ENCODE results near the gene HEYL. TPM values are rescaled to one million over a fixed set of nuclear protein-coding genes. Genes with fewer than 3 reads are reported as not detected.

Gene HEYL
- total and polyA plus RNA-seq, 9 of the 15 experiments (the other 6 are each of a cell fraction or from before 2014, with no cell fraction given) = 0.13 to 0.89 (median 0.25) TPM

DNA sequence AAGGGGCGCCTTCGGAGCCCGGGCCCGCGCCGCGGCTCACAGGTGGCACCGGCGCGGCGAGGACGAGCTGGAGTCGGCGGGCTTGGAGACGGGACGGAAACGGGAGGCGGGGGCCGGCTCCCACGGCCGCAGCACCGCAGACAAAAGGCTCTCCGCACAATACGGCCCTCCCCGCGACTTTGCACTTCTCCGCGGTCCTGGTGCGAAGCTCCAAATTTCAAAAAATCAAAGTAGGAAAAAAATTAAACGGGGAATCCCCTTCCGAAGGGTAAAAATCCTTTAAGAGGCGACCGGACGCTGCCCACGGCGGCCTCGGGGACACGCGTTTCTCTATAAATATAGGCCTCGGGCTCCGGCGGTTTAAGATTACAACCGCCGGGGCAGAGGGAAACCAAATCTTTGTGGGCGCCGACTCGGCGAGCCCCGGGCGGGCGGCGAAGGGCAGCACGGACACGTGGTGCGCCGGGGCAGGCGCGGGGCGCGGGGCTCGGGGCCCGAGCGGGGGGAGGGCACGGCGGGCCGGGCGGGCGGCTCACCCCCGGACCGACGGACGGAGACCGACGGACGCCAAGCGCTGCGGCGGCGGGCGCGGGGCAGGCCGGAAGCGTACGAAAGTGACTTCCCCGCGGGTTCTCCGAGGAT is 63.3 kb downstream of the HEYL start (continued):
- TF ChIP-seq, protein P1, sequence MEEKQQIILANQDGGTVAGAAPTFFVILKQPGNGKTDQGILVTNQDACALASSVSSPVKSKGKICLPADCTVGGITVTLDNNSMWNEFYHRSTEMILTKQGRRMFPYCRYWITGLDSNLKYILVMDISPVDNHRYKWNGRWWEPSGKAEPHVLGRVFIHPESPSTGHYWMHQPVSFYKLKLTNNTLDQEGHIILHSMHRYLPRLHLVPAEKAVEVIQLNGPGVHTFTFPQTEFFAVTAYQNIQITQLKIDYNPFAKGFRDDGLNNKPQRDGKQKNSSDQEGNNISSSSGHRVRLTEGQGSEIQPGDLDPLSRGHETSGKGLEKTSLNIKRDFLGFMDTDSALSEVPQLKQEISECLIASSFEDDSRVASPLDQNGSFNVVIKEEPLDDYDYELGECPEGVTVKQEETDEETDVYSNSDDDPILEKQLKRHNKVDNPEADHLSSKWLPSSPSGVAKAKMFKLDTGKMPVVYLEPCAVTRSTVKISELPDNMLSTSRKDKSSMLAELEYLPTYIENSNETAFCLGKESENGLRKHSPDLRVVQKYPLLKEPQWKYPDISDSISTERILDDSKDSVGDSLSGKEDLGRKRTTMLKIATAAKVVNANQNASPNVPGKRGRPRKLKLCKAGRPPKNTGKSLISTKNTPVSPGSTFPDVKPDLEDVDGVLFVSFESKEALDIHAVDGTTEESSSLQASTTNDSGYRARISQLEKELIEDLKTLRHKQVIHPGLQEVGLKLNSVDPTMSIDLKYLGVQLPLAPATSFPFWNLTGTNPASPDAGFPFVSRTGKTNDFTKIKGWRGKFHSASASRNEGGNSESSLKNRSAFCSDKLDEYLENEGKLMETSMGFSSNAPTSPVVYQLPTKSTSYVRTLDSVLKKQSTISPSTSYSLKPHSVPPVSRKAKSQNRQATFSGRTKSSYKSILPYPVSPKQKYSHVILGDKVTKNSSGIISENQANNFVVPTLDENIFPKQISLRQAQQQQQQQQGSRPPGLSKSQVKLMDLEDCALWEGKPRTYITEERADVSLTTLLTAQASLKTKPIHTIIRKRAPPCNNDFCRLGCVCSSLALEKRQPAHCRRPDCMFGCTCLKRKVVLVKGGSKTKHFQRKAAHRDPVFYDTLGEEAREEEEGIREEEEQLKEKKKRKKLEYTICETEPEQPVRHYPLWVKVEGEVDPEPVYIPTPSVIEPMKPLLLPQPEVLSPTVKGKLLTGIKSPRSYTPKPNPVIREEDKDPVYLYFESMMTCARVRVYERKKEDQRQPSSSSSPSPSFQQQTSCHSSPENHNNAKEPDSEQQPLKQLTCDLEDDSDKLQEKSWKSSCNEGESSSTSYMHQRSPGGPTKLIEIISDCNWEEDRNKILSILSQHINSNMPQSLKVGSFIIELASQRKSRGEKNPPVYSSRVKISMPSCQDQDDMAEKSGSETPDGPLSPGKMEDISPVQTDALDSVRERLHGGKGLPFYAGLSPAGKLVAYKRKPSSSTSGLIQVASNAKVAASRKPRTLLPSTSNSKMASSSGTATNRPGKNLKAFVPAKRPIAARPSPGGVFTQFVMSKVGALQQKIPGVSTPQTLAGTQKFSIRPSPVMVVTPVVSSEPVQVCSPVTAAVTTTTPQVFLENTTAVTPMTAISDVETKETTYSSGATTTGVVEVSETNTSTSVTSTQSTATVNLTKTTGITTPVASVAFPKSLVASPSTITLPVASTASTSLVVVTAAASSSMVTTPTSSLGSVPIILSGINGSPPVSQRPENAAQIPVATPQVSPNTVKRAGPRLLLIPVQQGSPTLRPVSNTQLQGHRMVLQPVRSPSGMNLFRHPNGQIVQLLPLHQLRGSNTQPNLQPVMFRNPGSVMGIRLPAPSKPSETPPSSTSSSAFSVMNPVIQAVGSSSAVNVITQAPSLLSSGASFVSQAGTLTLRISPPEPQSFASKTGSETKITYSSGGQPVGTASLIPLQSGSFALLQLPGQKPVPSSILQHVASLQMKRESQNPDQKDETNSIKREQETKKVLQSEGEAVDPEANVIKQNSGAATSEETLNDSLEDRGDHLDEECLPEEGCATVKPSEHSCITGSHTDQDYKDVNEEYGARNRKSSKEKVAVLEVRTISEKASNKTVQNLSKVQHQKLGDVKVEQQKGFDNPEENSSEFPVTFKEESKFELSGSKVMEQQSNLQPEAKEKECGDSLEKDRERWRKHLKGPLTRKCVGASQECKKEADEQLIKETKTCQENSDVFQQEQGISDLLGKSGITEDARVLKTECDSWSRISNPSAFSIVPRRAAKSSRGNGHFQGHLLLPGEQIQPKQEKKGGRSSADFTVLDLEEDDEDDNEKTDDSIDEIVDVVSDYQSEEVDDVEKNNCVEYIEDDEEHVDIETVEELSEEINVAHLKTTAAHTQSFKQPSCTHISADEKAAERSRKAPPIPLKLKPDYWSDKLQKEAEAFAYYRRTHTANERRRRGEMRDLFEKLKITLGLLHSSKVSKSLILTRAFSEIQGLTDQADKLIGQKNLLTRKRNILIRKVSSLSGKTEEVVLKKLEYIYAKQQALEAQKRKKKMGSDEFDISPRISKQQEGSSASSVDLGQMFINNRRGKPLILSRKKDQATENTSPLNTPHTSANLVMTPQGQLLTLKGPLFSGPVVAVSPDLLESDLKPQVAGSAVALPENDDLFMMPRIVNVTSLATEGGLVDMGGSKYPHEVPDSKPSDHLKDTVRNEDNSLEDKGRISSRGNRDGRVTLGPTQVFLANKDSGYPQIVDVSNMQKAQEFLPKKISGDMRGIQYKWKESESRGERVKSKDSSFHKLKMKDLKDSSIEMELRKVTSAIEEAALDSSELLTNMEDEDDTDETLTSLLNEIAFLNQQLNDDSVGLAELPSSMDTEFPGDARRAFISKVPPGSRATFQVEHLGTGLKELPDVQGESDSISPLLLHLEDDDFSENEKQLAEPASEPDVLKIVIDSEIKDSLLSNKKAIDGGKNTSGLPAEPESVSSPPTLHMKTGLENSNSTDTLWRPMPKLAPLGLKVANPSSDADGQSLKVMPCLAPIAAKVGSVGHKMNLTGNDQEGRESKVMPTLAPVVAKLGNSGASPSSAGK (IDR thresholded peaks at IDR 0.05) = 0 out of 2 replicates have a peak, but pooled peaks have one; percentile 3
- no peak for TF ChIP-seq ZNF696 (CRISPR knock-in tag; conservative IDR thresholded peaks at IDR 0.05)
- peak; percentile 88 for TF ChIP-seq RBFOX2 (IDR thresholded peaks at IDR 0.05; ENCODE audit: low read depth, low read length)
- no peak for TF ChIP-seq RFX1 (IDR thresholded peaks at IDR 0.05)
- TF ChIP-seq SRSF7 (optimal IDR thresholded peaks at IDR 0.05; ENCODE audit: low read depth, low read length) = no peak
- TF ChIP-seq ZFX (CRISPR knock-in tag; IDR thresholded peaks at IDR 0.05) = peak; percentile 67
- no peak for TF ChIP-seq TRIM24 (IDR thresholded peaks at IDR 0.05)
- peak; percentile 27 for TF ChIP-seq PRPF4 (IDR thresholded peaks at IDR 0.05; ENCODE audit: insufficient read depth, low read depth, low read length, poor library complexity, severe bottlenecking)

Measured in K562 (cell line).